Fibroblast of the conjunctiva (primary cell): Measurements from ENCODE around the gene TNFSF9.
"Not testable (repeated sequence)": the region's sequence is repeated elsewhere in the genome, so short reads cannot be mapped to it uniquely, and the experiment has no call there.

ENCODE experiments used
- DNase-seq: peaks from one replicate; pipeline ENCODE4 v3.0.0-alpha.2; 2010; ENCODE audit warnings: low read depth

TNFSF9 gene

DNA sequence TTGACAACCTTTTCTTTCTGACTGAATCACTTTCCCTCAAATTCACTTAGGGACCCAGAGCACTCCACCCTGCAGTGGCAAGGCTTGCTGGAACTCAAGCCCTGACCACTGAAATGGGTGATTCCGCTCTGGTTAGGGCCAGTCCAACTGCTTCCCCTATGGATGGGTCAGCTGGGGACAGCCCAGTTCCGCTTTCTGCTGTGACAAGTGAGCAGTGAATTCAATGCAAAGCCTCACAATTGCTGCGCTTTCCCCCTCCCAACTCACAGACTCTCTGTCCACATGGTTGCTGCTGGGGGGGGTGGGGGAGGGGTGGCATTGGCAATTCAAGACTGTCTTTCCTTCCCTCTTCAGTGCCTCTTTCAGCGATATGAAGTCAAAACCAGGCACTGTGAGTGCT lies 41.4 kb downstream of the TNFSF9 start:
- DNase-seq = no peak

DNA sequence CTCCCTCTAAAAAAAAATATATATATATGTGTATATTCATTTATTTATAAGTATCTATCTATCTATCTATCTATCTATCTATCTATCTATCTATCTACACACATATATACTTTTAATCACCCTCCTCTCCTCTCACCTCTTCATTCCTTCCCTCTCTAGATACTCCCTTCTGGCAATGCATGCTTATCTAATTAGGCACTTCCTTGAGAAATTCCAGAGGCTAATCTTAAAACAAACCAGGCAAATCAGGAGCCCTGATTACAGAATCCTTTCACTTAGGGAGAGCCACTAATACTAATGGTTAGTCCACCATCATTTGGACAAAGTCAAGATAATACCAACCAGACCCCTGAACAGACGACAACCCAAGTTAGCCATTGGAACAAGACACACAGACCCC lies 42.5 kb downstream of the TNFSF9 start:
- no peak for DNase-seq

DNA sequence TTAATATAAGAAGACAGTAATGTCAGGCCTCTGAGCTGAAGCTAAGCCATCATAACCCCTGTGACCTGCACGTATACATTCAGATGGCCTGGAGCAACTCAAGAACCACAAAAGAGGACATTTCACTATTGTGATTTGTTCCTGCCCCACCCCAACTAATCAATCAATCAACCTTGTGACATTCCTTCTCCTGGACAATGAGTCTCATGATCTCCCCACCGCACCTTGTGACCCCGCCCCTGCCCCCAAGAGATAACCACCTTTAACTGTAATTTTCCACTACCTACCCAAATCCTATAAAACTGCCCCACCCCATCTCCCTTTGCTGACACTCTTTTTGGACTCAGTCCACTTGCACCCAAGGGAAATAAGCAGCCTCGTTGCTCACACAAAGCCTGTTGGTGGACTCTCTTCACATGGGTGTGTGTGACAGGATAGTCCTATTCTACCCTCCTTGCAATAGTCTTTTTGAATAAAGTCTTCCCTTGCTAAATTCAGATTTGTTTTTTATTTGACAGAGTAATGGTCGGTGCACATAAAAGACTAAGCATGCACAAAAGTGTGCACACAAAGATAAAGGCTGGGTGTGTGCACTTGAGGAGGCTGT lies 46.1 kb downstream of the TNFSF9 start:
- DNase-seq = no peak

DNA sequence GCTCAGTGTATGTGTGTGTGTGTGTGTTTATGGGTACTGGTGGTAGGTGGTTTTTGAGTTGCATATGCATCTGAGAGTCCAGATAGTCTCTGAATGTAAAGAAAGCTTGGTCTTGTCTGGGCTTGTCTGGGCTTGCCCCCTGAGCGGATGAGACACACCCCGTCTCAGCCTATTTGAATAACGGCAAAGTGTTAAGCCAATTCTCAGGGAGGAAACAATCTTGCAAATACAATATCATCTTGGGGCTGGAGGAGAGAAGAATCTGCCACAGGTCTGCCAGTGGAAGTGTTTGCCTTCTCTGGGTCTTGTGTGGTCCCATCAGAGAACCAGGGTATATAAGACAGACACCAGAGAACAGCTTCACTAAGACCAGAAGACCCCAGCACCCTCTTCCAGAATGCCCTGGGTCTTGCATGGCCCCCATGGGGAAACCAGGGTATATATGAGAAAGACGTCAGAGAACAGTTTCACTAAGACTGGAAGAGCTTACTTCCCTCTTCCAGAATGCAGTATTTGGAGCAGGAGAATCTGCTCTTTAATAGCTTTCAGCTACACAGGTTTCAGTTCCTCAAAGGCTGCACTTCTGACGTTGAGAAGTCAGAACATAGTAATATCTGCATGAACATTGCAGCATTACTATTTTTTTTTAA lies 46.8 kb downstream of the TNFSF9 start:
- no peak for DNase-seq

DNA sequence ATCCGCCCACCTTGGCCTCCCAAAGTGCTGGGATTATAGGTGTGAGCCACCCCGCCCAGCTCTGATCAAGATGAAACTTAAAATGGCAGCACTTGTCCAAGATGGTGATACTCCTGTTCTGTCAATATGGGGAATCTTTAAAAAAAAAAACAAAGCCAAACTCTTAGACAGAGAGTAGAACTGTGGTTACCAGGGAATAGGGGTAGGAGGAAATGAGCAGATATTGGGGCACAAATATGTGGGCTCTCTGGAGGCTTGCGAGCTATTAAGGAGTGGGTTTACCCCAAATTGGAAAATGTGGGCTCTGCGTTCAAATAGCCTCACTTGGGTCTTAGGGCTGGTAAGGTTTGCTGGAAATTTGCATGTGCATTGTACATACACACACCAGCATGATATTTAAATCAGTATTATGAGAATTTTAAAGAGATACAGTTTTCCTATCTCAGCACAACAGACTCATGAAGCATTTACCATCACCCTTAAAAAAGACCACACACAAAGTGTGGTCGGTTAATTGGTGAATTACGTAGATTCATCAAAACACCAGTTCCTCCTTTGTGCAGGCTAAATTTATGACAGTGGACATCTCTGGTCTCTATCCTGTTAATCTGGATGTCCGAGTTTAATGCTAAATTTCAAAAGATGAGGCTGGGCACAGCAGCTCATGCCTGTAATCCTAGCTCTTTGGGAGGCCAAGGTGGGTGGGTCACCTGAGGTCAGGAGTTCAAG lies 48.8 kb downstream of the TNFSF9 start:
- DNase-seq = no peak

DNA sequence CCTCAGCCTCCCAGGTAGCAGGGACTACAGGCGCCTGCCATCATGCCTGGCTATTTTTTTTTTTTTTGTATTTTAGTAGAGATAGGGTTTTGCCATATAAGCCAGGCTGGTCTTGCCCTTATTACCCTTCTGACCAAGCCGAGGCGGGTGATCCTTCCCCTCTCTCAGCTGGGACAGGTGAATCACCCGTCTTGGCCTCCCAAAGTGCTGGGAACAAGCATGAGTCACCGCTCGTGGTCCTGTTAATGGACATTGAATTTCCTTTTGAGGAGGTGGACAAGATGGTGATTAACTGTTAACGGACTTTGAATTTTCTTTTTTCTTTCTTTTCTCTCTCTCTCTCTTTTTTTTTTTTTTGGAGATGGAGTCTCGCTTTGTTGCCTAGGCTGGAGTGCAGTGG lies 49.5 kb downstream of the TNFSF9 start:
- no peak for DNase-seq

DNA sequence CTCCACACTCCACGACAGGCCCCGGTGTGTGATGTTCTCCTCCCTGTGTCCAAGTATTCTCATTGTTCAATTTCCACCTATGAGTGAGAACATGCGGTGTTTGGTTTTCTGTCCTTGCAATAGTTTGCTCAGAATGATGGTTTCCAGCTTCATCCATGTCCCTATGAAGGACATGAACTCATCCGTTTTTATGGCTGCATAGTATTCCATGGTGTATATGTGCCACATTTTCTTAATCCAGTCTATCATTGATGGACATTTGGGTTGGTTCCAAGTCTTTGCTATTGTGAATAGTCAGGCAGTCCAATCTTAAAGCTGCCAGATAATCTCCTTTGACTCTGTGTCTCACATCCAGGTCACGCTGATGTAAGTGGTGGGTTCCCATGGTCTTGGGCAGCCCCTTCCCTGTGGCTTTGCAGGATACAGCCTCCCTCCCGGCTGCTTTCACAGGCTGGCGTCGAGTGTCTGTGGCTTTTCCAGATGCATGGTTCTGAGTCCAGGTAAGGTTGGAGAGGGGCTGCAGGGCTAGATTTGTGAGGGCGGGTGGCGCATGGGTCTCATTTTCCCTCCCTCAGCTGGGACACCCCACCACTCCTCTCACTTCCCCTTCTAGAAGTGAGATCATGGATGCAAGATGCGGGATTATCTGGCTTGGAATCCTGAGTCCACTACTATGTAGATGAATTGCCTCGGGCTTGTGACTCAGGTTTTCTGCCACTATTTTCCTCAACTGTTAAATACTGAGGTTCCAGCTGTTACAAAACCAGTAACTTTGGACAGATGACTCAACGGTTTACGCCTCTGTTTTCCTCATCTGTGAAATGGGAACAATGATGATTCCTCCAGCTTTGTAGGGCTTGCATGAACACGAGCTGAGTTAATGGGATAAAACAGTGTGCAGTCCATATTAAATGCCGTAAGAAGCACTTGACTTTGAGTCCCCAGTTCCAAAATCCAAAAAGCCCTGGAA lies 52.0 kb downstream of the TNFSF9 start:
- DNase-seq = not testable (repeated sequence)
